Astrocyte (in vitro differentiated cells and primary cell): ENCODE results near the gene DSTN.

ENCODE experiments used
- CTCF ChIP-seq: IDR thresholded peaks from 2 replicates; pipeline ENCODE4 v1.5.1; 2011; ENCODE audit warnings: low read depth, mild to moderate bottlenecking, inconsistent platforms, low read length, moderate library complexity; ENCODE audit not compliant: insufficient read depth
- EZH2 ChIP-seq: IDR thresholded peaks from 2 replicates; pipeline ENCODE4 v1.6.1; 2012; ENCODE audit warnings: mild to moderate bottlenecking, low read length, inconsistent platforms; ENCODE audit not compliant: insufficient read depth

GRCh38 chr20:17638835-17639407 is 69.0 kb downstream of the DSTN start:
- TF ChIP-seq CTCF = no peak
- no peak for TF ChIP-seq EZH2
